ENCODE measurements around the gene FYB1. TPM values are rescaled to one million over a fixed set of nuclear protein-coding genes. Genes with fewer than 3 reads are reported as not detected.
A peak's percentile ranks its signal among the peaks of the same experiment; 100 is the strongest.
"Not testable (repeated sequence)": the region's sequence is repeated elsewhere in the genome, so short reads cannot be mapped to it uniquely, and the experiment has no call there.

Gene FYB1
- total RNA-seq, 1 donor from 2014 or later = 64.7 TPM

DNA sequence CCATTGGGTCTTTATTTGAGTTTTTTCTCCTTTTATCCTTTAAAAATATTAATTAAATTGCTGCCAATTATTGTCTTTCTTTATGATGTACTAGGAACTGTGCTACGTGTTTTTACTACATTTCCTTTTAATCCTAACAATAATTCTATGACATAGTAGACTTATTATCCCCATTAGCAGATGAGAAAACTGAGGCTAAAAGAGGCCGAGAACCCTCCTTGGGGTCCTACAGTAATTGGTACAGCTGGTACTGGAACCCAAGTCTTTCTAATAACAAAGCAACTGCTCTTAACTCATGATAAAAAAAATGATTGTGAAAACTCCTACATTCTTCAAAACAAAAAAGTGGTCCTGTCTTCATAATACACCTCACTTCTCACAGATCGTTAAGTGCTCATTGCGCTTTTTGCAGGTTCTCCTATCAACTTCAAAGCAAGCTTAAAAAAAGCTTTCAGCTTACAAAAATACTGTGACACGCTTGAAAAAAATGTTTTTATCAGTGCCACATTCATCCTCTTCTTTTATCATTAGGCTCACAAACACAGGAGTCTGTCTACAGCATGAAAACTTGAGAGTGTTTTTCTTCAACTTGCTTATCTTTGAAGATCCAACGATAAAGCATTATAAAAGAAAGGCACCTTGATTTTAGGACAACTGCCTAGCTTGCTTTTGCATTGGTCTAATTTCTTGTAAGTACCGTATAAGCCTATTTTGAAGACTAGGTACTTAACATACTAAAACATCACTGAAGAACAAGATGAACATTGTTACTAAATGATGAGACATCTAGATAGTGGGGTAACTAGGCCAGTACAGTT is 32.4 kb downstream of the FYB1 start:
- ATAC-seq = no peak

DNA sequence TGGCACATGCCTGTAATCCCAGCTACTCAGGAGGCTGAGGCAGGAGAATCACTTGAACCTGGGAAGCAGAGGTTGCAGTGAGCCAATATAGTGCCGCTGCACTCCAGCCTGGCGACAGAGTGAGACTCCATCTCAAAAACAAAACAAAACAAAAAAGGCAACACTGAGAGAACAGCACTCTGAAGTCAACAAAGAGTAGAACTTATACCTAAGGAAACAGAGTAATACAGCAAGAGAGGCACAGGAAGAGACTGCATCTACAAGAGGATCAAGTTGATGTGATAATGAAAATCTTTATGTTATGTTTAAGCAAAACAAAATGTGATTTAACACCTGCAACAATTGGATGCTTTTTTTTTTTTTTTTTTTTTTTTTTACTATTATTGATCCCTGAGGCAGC is 33.1 kb downstream of the FYB1 start:
- no peak for ATAC-seq

DNA sequence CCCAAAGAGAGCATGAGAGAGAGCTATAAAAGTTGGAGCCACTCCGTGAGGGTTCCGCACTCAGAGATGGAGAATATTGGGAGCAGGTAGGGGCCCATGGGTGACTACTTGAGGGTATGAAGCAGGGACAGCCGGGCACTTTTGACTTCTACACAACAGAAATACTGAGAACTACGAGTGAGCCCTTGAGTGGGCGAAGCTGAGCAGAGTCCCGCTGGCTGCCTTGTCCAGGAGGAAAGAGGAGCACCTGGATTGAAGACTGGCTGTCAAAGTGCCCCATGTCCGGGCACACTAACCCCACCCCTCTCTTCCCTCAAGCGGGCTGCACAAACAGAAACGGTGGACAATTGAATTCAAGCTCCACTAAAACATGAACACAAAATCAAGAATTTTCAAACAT is 33.6 kb downstream of the FYB1 start:
- ATAC-seq = no peak

DNA sequence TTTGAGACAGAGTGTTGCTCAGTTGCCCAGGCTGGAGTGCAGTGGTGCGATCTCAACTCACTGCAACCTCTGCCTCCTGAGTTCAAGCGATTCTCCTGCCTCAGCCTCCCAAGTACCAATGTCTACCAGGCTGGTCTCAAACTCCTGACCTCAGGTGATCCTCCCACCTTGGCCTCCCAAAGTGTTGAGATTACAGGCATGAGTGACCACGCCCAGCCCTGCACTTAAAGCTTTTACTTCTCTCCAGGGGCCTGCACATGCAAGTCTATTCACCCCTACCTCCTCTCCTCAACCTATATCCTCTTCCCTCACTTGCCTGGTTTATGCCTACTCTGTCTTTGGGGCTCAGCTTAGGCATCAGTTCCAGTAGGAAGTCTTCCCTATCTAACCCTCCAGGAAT is 39.8 kb downstream of the FYB1 start:
- not testable (repeated sequence) for ATAC-seq

DNA sequence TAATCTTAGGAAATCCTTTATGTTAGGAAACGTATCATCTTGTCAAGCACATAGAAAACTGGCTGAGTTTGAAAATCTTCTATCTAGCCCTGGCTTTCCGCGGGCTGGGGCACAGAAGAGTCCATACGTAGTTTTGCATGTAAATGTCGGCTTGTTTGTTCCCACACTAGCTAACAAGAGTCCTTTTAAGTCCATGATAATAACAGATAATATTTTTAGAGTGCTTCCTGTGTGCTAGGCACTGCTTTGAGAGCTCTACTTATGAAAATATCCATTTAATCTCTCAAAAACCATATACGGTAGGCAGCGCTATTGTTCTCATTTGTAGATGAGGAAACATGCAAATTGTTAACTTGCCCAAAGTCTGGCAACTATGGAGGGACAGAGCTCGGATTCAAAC is 40.5 kb downstream of the FYB1 start:
- ATAC-seq = no peak

DNA sequence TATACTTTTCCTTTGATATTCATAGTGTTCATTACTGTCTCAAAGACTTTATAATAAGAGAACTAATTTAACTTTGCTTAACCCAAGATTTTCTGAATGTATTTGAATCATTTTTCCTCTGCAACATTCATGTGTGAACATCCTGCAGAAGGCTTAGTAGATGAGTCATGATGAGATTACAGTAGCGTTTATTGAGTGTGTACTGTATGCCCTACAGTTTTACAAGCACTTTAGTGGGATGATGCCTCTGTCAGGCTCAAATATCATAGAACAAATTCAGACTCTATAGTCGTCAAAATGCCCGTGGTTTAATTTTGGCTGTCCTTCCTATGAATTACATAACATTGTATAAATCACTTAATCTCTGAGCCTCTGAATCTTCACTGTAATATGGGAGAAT is 41.2 kb downstream of the FYB1 start:
- peak; percentile 76 for ATAC-seq

DNA sequence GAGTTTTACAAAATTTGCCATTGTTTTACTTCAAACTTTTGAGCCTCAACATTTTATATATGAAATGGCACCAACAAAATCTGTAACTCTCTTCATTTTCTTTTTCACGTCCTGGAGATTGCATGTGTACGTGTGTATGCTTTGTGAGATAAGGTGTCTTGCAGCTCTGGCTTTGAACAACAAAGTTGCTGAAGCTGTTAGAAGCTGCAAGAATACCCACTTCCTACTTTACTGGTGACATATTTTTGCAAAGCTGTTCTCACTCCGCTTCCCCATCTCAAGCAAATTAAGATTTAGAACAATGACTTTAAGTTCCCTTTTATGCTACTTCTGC is 41.8 kb downstream of the FYB1 start:
- peak; percentile 17 for ATAC-seq

DNA sequence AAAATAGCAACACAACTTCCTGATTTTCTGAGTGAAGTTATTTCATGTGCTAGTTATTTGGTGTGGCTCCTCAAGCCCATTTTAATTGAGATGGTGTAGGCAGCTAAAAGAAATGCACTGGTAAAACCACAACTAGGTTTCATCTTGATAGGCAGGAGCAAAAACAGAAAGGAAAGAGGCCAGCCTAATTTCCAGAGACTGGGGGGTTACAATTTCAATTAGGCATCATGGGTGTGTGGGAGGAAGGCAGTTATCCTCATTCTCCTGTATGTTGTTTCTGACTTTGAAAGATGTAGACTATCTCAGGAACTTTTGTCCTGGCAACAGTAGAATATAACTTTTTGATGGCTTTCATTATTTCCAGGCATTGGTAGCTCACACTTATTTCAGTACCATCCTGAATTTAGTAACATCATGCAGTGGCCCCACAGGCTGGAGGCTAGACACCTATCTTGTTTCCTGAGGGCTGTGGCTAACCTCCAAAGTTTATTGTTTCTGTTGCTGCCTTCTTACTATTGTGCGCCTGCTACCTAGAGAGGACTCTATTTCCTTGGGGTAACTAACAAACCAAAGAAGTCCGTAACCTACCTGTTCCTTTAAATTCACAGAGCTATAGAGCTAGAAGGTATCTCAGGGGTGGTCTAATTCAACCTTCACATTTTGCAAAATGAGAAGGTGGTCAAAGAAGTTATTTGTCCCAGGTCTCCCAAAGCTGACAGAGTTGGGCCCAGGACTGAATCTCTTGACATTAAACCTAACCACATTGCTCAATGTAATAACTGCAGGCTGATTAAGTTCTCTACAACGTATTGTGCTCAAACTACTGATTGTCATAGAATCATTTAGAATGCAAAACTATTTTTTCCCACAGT is 42.4 kb downstream of the FYB1 start:
- no peak for ATAC-seq

DNA sequence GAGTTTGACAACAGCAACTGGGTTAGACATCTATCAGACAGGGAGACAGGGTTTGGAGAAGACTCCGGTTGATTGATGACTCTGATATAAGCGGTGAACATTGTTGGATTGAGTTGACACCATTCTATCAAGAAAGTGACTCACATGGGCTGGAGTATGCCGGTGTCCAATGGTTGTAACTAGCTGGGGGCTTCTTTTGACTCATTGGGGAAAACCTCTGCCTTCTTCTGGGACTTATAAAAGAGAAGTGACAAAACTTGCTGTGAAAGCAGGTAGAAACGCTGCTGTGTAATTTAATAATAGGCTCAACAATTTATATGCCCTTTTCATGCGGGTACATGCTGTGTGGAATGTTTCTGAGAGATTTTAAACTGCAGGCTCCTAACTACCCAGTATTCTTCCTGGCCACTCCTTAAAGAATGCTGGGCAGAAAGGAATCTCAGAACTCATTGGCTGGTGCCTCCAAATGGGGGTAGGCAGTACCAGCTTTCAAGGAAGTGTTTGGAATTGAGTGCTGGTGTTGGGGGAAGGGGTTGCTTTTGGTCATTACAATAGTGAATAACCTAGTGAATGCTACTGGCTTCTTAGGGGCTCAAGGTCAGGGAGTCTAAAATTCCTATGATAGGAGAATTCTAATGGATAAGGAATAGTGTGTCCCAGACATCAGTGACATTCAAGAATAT is 43.9 kb downstream of the FYB1 start:
- ATAC-seq = peak; percentile 24

DNA sequence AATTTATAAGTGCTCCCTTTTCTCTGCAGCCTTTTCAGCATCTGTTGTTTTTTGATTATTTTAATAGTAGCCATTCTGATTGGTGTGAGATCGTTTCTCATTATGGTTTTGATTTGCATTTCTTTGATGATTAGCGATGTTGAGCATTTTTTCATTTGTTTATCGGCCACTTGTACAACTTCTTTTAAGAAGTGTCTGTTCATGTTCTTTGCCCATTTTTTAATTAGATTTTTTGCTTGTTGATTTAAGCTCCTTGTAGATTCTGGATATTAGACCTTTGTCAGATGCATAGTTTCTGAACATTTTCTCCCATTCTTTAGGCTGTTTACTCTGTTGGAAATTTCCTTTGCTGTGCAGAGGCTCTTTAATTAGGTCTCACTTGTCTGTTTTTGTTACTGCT is 46.3 kb downstream of the FYB1 start:
- no peak for ATAC-seq

DNA sequence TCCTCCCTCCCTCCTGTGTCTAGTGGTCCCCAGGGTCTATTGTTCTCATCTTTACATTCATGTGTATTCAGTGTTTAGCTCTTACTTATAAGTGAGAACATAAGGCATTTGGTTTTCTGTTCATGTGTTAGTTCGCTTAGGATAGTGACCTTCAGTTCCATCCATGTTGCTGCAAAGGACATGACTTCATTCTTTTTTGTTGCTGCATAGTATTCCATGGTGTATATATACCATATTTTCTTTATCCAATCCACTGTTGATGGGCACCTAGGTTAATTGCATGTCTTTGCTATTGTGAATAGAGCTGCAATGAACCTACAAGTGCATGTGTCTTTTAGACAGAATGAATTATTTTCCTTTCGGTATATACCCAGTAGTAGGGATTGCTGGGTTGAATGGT is 46.8 kb downstream of the FYB1 start:
- ATAC-seq = no peak

DNA sequence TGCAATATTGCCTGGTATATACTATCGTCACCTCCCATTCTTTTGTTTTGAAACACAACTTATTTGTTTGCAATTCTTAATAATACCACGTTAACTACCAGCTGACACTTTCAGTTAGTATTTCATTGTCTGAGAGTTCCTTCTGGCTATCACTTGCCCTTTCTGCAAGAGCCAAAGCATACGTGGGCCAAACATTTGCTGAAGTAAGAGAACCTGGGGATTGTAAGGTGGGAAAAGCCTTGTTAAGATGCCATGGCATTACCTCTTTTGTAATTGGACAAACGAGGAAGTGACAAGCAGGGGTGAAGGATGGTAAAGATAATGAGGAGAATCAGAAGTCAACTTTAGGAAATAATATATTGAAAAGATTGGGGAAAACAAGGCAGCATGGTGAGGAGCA is 47.7 kb downstream of the FYB1 start:
- ATAC-seq = no peak

DNA sequence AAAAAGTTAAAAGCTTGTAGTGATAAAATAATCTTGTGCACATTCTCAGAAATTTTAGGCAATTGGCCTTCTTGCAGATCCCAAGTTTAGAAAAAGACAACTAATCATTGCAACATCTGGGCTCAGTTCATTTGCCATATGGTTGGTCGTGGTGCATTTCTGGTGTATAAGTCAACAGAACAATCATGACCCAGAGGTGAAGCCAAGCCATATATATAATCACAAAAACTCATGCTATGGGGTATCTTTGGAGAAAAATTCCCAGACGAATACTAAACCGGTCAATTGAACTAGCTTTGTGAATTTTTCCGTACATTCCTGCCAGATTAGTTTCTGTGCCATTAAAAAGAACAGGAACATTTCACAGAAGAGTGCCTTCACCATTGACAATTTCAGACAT is 50.3 kb downstream of the FYB1 start:
- no peak for ATAC-seq

DNA sequence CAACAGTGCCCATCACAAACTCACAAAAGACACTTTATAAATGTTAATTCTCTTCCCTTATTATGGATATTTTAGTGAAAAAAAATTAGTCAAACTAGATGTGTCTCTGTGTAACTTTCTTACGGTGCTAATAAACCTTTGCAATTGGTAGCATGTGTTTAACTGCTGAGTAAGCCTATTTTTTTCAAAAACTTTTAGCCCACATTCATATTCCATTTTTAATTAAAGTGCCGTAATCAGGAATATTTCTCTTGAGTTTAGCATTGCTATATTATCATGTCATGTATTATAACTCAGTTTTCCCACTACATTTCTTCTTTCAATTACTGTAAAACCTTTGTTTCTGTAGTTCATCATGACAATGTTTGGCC is 51.4 kb downstream of the FYB1 start:
- no peak for ATAC-seq

DNA sequence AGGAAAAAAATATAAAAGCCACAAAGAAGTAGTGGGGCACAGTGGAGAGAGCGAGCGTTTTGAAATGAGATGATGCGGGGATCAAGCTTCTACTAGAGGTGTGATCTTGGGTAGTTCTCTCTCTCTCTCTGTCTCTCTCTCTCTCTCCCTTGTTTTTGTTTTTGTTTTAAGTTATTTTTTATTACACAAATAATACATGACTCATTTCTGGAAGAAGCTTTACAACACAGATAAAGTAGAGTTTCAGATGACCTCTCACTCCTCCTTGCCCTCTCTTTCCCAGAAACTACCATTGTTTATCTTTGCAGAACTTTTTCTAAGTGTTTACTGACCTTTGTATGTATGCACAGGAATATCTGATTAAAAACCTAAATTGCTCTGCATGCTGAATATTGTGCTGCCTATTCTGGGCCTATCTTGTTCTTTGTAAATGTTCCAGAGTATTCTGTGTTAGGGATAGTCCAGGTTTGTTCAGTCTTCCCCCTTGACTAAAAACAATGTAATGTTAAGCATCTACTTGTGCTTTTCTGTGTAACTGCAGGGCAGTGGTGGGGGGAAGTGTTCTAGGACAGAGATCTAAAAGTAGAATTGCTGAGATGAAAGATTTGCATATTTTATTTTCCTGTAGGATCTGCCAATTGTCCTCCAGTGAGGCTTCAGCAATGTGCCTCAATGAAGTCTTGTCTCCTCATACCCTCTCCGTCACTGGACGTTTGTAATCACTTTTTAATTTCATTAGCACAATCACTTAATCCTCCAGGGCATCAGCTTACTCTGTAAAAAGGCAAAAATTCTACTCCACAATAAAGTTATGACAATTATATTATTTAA is 52.0 kb downstream of the FYB1 start:
- no peak for ATAC-seq

DNA sequence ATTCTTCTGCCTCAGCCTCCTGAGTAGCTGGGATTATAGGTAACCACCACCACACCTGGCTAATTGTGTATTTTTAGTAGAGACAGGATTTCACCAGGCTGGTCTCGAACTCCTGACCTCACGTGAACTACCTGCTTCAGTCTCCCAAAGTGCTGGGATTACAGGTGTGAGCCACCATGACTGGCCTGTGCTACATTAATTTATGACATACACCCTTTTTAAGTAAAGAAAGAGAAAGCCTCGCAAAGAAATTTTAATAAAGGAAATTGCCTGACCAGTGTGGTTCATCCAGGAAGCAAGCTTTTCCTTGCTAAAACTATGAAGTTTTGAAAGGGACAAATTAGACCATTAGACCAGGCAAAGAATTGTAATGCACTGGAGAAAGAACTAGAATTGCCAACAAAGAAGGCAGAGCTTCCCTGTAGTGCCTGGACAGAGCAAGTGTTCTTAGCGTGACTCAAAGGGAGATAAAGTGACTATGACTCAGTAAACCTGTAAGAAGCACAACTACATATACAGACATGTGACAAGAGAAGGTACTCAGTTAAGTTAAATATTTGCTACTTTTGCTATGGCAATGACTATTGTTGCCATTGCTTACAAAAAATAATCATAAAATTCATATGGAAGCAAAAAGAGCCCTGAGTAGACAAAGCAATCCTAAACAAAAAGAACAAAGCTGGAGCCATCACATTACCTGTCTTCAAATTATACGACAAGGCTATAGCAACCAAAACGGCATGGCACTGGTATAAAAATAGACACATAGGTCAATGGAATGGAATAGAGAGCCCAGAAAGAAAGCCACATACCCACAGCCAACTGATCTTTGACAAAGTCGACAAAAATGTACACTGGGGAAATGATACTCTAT is 54.6 kb downstream of the FYB1 start:
- ATAC-seq = peak; percentile 96

DNA sequence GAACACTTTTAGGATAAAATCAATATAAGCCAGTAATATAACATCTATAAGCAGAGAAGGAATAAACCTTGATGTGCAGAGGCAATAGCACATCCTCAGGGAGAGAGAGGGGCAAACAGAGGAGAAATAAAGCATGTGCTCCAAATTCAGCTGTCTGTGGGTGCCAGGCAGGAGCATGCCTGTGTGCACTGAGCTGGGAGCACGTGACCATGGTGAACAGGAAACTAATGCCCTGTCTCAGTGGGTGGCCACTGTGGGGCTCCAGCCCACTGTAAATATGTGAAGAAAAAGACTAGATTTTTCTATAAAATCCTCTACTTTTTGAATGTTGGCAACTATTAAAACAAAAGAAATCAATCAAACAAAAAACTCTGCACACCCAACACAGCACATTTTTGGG is 55.3 kb downstream of the FYB1 start:
- peak; percentile 34 for ATAC-seq

DNA sequence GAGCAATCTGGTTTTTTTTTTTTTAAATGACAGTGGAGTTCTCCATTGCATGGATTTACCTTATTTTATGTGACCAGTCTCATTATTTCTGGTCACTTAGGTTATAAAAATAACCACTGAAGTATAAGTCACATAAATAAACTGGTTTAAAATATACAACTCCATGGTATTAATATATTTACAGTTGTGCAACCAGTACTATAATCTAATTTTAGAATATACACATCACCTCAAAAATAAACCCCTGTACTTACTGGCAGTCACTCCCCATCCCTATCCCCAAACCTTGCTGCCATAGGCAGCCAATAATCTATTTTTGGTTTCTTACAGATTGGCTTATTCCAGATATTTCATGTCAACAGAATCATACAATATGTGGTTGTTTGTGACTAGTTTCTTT is 57.8 kb downstream of the FYB1 start:
- ATAC-seq = no peak

DNA sequence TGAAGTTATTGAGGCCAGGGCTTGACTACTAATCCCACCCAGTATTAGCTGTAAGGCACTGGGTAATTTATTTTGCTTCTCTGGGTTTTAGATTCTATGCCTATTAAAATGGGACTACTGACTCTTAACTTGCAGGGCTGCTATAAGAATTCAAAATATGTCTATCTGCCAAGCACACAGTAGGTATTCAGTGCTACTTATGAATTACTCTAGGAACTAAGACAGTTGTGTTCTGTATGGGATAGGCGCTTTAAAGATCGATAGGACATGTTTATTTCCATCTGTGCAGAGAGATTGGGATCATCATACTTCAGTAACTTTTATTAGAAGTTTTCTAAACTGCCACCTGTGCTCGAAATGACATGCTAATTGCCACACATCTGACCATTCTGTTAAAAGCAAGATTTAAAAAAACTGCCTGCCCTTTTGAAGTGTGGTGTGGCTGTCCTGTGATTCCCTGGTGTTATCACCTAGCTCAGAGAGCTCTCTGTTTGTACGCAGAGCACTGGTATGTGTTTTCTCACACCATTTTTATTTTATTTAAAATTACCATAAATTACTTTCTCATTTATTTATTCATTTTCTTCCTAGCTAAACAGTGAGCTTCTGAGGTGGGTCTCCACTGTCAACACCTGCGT is 58.7 kb downstream of the FYB1 start:
- ATAC-seq = no peak

DNA sequence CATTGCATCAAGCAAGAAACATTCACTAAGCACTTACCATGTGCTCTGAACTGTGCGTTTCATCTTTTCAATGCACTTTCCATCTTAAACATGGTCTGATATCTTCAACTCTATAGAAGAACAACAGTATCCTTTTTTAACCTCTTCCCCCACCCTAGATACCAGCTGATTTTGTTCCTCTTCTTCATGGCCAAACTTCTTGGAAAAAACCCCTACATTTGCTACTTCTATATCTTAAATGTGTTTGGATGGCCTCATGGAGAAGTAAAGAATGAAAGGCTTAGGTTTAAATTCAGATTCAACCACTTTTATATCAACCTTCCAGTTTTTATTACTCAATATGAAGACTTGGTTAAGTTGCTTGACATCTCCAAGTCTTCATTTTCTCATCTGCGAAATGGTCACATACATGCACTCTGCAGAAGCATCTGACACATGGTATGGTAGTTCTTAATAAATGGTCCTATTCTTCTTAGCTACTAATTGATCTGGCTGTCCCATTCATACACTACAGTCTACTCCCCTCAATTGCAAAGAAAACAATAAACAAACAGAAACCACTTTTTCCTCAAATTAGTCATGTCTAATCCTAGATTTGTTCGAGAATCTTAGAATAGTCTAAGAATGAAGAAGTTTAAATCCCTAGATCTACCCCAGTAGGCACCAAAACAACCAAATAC is 59.4 kb downstream of the FYB1 start:
- no peak for ATAC-seq

DNA sequence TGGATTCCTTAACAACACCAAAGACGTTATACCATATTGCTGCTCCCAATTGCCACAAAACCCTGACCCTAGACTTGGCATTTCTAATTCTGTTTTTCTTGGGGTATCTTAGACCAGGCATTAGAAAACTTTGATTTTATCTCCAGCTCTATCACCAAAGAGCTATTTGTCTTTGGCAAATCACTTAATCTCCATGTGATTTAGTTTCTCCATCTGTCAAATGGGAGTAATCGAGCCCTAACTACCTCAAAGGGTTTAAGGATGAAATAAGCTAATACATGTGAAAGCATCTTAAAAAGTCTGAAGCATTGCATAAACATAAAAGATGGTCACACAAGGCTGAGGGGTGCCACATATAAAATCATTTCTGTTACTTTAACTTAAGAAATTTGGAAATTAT is 60.6 kb downstream of the FYB1 start:
- ATAC-seq = no peak

All from esophagus mucosa (tissue), 1 donor.